ENCODE results near the gene SEMG2. TPM values are rescaled to one million over a fixed set of nuclear protein-coding genes. Genes with fewer than 3 reads are reported as not detected.

Gene SEMG2
- total and polyA plus RNA-seq, 2 experiments from 2014 or later = not detected

DNA sequence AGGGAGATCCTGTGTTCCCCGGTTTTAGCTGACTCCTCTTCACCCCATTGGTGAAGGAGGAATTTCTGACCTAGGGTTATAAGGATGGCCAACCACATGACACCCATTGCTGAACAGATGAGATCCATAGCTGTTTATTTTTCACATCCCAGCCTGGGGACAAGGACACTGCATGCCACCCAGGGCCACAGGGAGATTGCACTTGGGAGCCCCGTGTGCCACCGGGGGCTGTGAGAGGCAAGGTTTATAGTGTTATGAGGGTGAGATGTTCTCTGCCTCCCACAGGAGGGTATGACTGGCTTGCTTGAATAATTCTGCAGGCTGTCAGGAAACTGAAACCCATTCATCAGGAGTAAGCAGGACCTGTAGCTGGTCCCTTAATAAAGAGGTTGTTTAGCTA, 47.9 kb downstream of the SEMG2 start:
- no peaks in the 10 kb centered on the region for H3K36me3 ChIP-seq
- no peaks in the 10 kb centered on the region for H3K27me3 ChIP-seq
- H3K27ac ChIP-seq = no peak overlapping the region
- no peaks in the 10 kb centered on the region for H3K4me1 ChIP-seq (ENCODE audit: low read depth)
- no peak overlapping the region for H3K4me3 ChIP-seq
- TF ChIP-seq, protein P1, sequence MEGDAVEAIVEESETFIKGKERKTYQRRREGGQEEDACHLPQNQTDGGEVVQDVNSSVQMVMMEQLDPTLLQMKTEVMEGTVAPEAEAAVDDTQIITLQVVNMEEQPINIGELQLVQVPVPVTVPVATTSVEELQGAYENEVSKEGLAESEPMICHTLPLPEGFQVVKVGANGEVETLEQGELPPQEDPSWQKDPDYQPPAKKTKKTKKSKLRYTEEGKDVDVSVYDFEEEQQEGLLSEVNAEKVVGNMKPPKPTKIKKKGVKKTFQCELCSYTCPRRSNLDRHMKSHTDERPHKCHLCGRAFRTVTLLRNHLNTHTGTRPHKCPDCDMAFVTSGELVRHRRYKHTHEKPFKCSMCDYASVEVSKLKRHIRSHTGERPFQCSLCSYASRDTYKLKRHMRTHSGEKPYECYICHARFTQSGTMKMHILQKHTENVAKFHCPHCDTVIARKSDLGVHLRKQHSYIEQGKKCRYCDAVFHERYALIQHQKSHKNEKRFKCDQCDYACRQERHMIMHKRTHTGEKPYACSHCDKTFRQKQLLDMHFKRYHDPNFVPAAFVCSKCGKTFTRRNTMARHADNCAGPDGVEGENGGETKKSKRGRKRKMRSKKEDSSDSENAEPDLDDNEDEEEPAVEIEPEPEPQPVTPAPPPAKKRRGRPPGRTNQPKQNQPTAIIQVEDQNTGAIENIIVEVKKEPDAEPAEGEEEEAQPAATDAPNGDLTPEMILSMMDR (IDR thresholded peaks at IDR 0.05; ENCODE audit: low read depth, low read length) = no peak
- DNase-seq (ENCODE audit: low read depth in 1 of 2, low spot score in 1 of 2) = no peak
- no peaks in the 10 kb centered on the region for H3K9me3 ChIP-seq (ENCODE audit: low read depth)

- TF ChIP-seq, protein P1 (IDR thresholded peaks at IDR 0.05; ENCODE audit: low read depth, low read length) = no peak
- Histone ChIP-seq H3K4me1 (ENCODE audit: low read depth) (no peaks in the 10 kb centered on the region), H3K9me3 (ENCODE audit: low read depth) (no peaks in the 10 kb centered on the region), H3K27me3 (no peaks in the 10 kb centered on the region), H3K36me3 (no peaks in the 10 kb centered on the region), H3K27ac (no peak overlapping the region), H3K4me3 (no peak overlapping the region)
- DNase-seq (ENCODE audit: low read depth in 1 of 2, low spot score in 1 of 2) = no peak
These were observed 48.6 kb downstream of the SEMG2 start for GRCh38 chr20:45269754-45270270.

Other genes with a start within 250 kb of the SEMG2 start
- gene KCNS1, start 120.2 kb upstream of the SEMG2 start, total RNA-seq = not detected in 2 replicates
- 0.19 TPM in 1 of 2 replicates, not detected in the other for gene KCNS1, start 120.2 kb upstream of the SEMG2 start, polyA plus RNA-seq
- gene WFDC5, start 106.2 kb upstream of the SEMG2 start, total RNA-seq = not detected in 2 replicates
- not detected in 2 replicates for gene WFDC5, start 106.2 kb upstream of the SEMG2 start, polyA plus RNA-seq
- gene WFDC12, start 96.9 kb upstream of the SEMG2 start, total RNA-seq = not detected in 2 replicates
- gene WFDC12, start 96.9 kb upstream of the SEMG2 start, polyA plus RNA-seq = not detected in 2 replicates
- gene PI3, start 46.5 kb upstream of the SEMG2 start, total RNA-seq = not detected in 2 replicates
- not detected in 2 replicates for gene PI3, start 46.5 kb upstream of the SEMG2 start, polyA plus RNA-seq
- not detected in 2 replicates for gene SEMG1, start 14.3 kb upstream of the SEMG2 start, total RNA-seq
- gene SEMG1, start 14.3 kb upstream of the SEMG2 start, polyA plus RNA-seq = not detected in 2 replicates
- gene SLPI, start 33.2 kb downstream of the SEMG2 start, total RNA-seq = not detected in 2 replicates
- gene SLPI, start 33.2 kb downstream of the SEMG2 start, polyA plus RNA-seq = 6.0 TPM in 1 of 2 replicates, not detected in the other
- gene RBPJL, start 85.5 kb downstream of the SEMG2 start, total RNA-seq = not detected in 2 replicates
- gene RBPJL, start 85.5 kb downstream of the SEMG2 start, polyA plus RNA-seq = not detected in 2 replicates
- gene MATN4, start 86.9 kb downstream of the SEMG2 start, total RNA-seq = not detected in 2 replicates
- gene MATN4, start 86.9 kb downstream of the SEMG2 start, polyA plus RNA-seq = not detected in 2 replicates
- 36.0 and 55.7 TPM in 2 replicates for gene SDC4, start 127.1 kb downstream of the SEMG2 start, total RNA-seq
- 35.4 and 74.4 TPM in 2 replicates for gene SDC4, start 127.1 kb downstream of the SEMG2 start, polyA plus RNA-seq
- gene SYS1, start 141.8 kb downstream of the SEMG2 start, total RNA-seq = 24.5 and 28.0 TPM in 2 replicates
- 16.9 and 20.0 TPM in 2 replicates for gene SYS1, start 141.8 kb downstream of the SEMG2 start, polyA plus RNA-seq
- gene TP53TG5, start 157.0 kb downstream of the SEMG2 start, total RNA-seq = 0.32 and 0.39 TPM in 2 replicates
- 3.5 and 3.8 TPM in 2 replicates for gene TP53TG5, start 157.0 kb downstream of the SEMG2 start, polyA plus RNA-seq
- 51.2 and 62.9 TPM in 2 replicates for gene DBNDD2, start 186.9 kb downstream of the SEMG2 start, total RNA-seq
- 85.4 and 89.3 TPM in 2 replicates for gene DBNDD2, start 186.9 kb downstream of the SEMG2 start, polyA plus RNA-seq
- gene PIGT, start 194.8 kb downstream of the SEMG2 start, total RNA-seq = 84.6 and 87.4 TPM in 2 replicates
- 150 and 156 TPM in 2 replicates for gene PIGT, start 194.8 kb downstream of the SEMG2 start, polyA plus RNA-seq
- 0.95 and 3.0 TPM in 2 replicates for gene WFDC2, start 248.4 kb downstream of the SEMG2 start, total RNA-seq
- gene WFDC2, start 248.4 kb downstream of the SEMG2 start, polyA plus RNA-seq = 7.5 and 8.5 TPM in 2 replicates

All from cardiac muscle cell (in vitro differentiated cells and primary cell).